Measurements from ENCODE around the gene COL4A1. TPM values are rescaled to one million over a fixed set of nuclear protein-coding genes. Genes with fewer than 3 reads are reported as not detected.

Gene COL4A1
- total RNA-seq, 1 donor from 2014 or later = 65.2 TPM

- no peak for FAIRE-seq
Observed at GRCh38 chr13:110311443-110312338, 4.7 kb upstream of the COL4A1 start.

GRCh38 chr13:110310541-110311442, 3.8 kb upstream of the COL4A1 start:
- no peak for DNase-seq (ENCODE audit: low spot score in 2 of 2)
- FAIRE-seq = no peak

More at GRCh38 chr13:110311443-110312338, 4.7 kb upstream of the COL4A1 start:
- DNase-seq (ENCODE audit: low spot score in 2 of 2) = no peak

DNA sequence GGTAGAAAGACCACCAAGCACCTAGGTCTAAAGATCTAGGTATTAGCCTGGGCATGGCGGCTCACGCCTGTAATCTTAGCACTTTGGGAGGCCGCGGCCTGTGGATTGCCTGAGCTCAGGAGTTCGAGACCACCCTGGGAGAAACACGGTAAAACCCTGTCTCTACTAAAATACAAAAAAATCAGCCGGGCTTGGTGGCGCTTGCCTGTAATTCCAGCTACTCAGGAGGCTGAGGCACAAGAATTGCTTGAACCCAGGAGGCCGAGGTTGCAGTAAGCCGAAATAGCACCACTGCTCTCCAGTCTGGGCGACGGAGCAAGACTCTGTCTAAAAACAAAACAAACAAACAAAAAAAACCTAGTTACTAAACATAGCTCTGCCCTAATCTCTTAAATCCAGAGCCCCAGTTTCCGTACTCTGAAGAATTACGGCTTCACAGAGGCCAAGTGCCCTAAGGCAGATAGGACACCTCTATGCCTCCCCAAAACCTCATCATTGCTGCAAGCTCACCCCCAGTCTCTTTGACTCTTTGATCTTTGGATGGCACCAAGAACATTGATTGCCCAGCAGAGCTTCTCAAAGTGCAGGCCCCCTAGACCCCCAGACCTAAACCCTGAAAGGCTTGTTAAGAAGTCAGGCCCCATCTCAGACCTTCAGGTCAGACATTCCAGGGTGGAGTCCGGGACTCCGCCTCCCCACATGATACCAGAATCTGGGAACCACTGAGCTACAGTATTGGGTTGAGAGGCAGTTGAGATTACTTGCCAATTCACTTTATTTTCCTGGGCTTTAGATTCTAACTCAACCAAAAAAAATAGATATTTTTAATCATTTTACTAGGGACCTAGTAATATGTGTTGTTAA, 2.9 kb upstream of the COL4A1 start:
- no peak for FAIRE-seq
- DNase-seq (ENCODE audit: low spot score in 2 of 2) = no peak

- FAIRE-seq (no peak), DNase-seq (ENCODE audit: low spot score in 2 of 2) (no peak)
Observed at GRCh38 chr13:110308656-110309359, 1.9 kb upstream of the COL4A1 start.

- DNase-seq (ENCODE audit: low spot score in 2 of 2) (no peak), FAIRE-seq (no peak)
Observed at GRCh38 chr13:110307767-110308655, 1.1 kb upstream of the COL4A1 start.

DNA sequence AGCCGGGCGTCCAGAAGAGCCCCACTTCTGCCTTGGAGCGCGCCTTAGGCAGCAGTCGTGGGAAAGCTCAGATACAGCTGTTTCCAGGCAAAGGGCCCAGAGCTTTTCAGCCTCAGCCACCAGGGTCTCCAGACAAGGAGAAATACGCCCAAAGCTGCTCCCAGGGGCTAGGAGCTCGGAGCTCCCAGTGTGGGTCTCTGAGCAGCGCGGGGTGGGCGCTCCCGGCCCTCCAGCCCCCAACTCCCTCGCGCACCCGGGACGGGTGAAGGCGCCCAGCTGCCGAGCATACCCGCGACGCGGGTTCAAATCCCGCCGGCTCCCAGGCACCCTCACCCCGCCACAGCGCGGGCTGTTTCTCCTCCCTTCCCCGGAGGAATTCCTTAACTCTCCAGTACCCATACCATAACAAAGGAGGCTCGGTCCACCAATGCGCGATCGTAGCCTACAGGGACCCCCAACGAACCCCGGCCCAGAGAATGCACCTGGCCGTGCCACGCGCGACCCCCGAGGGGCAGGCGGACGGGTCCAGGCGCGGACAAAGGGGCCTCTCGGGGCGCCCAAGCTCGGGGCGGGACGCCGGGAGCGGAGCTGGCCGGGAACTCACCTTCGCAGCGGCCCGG, 507 bp downstream of the COL4A1 start:
- FAIRE-seq (no peak), DNase-seq (ENCODE audit: low spot score in 2 of 2) (no peak)

DNA sequence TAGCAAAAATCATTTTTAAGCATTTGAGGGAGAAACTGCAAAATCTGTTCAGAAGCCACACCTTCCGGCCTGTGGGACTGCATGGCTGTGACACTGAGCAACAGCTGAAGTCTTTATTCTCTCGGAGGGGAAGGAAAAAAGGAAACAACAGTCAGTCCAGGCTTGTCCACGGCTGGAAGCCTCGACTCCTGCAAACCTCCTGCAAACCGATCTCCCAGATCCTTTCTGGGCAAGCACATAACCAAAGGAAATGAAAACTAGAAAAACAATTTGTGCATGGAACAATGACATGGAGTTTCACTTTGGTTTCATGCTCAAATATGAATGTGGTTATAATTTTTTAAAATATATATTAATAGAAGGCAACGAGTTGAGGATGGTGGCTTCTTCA, 1.0 kb downstream of the COL4A1 start:
- DNase-seq (ENCODE audit: low spot score in 2 of 2) = no peak
- FAIRE-seq = no peak

GRCh38 chr13:110305544-110305943, 1.4 kb downstream of the COL4A1 start:
- no peak for DNase-seq (ENCODE audit: low spot score in 2 of 2)
- no peak for FAIRE-seq

DNA sequence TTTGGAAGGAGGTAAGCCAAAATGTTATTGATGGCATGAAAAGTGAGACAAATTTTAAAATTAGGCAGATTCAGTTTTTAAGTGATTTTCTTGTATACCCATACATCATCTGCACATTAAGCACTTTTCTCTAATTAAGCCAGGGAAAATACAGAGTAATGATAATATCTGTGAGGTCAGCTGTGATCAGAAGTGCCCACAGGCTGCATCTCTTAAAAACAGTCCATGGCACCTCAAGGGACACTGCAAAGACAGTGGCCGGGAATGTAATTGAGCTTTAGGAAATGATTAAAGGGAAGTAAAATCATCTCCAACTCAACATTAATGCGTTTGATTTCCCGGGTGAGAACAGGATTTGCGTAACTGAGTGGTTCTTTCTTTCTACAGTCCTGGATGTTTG, 2.0 kb downstream of the COL4A1 start:
- FAIRE-seq (no peak), DNase-seq (ENCODE audit: low spot score in 2 of 2) (no peak)

- DNase-seq (ENCODE audit: low spot score in 2 of 2) (no peak), FAIRE-seq (no peak)
Observed at GRCh38 chr13:110304256-110304655, 2.7 kb downstream of the COL4A1 start.

GRCh38 chr13:110303644-110304043, 3.3 kb downstream of the COL4A1 start:
- DNase-seq (ENCODE audit: low spot score in 2 of 2) (no peak), FAIRE-seq (no peak)

- no peak for DNase-seq (ENCODE audit: low spot score in 2 of 2)
- no peak for FAIRE-seq
Observed at GRCh38 chr13:110302997-110303396, 4.0 kb downstream of the COL4A1 start.

DNA sequence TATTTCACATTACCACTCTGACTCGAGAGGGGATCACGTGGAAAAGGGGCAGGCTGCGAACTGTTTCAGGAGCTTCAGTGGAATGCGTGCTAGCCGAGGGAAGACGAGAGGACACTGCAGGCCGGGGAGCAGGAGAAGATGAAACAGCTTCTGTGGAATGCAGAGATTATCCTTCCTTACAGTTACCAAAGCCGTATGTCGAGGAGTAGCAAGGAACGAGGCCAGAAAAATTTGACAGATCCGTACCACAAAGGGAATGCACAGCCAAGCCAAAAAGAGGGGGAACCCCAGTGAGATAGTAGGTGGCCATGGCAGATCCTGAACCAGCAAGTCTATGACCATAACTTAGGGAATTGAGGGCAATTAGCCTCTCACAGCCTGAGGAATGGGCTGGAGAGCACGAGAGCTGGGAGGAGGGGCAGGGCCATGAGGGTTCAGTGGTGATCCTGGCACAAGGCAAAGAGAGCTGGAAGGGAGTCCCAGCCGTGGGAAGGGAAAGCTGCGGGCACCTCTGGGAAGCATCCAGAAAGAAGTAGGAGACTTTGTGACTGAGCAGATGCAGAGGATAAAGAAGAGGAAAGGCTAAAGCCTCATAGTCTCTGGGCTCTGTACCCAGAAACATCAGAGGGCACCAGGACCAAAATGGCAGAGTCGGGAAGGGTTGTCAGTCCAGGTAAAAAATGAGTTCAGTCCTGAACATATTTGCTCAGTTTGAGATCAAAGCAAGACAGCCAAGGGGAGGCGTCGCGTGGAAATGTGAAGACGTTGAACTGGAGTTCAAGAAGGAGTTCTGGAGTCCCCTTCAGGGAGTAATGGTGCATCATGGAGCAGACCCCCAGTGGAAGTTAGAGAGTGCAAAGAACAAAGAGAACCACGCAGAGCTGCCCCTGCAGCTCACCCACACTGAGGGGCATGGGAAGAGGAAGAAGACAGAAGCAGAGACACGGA, 5.1 kb downstream of the COL4A1 start:
- no peak for DNase-seq (ENCODE audit: low spot score in 2 of 2)

GRCh38 chr13:110301083-110301482, 5.9 kb downstream of the COL4A1 start:
- DNase-seq (ENCODE audit: low spot score in 2 of 2) = no peak
- no peak for FAIRE-seq

More for the DNA sequence above, 5.1 kb downstream of the COL4A1 start:
- FAIRE-seq = no peak

DNA sequence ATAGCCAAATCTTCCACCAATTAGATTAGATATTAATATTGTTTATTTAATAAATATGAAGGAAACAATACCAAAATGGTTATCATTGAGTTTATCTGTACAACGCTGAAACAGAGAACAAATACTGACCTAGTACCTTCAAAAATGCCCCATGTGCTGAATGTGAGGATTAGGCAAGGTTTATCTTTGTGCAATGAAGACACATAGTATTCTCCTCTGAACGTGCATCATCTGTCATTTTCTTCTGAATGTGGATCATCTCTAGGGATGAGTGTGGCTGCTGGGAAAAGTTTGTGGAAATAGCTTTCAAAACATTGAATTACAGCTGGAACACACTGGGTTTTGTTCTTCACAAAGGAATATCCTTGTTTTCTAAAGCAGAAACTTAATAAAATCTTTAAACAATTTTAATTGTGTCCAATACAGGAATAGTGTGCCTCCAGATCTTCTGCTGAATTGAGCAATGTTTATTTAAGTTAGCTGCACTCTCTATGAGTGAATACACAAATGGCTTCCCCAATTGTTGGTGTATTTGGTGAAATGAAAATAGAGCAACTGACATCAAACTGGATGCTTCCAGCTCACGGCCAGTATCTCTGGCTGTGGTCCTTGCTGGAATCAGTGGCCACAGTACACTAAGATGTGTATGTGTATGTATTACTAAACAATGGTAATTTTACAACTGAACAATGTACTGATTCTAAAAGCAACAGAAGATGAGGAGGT, 6.7 kb downstream of the COL4A1 start:
- DNase-seq (ENCODE audit: low spot score in 2 of 2) = no peak
- FAIRE-seq = no peak

DNA sequence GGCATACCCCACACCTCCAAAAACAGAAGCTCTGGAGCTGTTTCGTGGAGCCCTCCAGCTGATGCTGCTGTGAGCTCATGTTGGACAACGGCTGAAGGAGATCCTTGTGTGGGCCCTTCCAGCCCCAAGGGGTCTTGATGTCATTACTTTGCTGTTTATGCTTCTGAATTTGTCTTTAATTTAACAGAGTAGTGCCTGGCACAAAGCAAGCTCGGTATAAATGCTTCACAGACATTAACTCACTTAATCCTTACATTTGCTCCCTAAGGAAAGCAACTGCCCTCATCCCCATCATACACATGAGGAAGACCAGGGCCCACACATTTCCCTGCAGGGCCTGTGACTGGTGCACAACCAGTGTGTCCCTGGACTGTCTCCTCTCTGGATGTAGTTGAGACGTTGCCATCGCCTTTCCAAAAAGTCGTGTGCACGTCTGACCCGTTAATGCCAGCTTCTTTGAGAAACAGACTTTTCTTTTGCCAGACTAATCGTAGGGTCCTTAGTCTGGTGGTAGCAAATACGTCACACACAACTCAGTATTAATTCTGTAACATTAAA, 7.6 kb downstream of the COL4A1 start:
- DNase-seq (ENCODE audit: low spot score in 2 of 2) (no peak), FAIRE-seq (no peak)
